ENCODE measurements around the gene MRPL44.

The MRPL44 gene

GRCh38 chr2:223978451-223978850 is 21.2 kb downstream of the MRPL44 start:
- Histone ChIP-seq H3K9me3 (ENCODE audit: insufficient read depth, low read length) (no peaks in the 10 kb centered on the region), H3K27ac (ENCODE audit: low read length) (no peak overlapping the region)

GRCh38 chr2:223979730-223980396 is 22.6 kb downstream of the MRPL44 start:
- Histone ChIP-seq H3K9ac (ENCODE audit: low read length) (no peak overlapping the region), H3K79me2 (ENCODE audit: low read length) (no peaks in the 10 kb centered on the region), H3K4me2 (ENCODE audit: low read length) (no peak overlapping the region), H3K27me3 (ENCODE audit: low read depth, low read length) (no peaks in the 10 kb centered on the region), H4K20me1 (ENCODE audit: insufficient read depth, low read length) (no peaks in the 10 kb centered on the region), H3K36me3 (replicated peaks; ENCODE audit: low read depth, low read length) (no peaks in the 10 kb centered on the region), H3K27ac (ENCODE audit: low read length) (no peak overlapping the region), H3K9me3 (ENCODE audit: insufficient read depth, low read length) (no peaks in the 10 kb centered on the region), H3K4me3 (ENCODE audit: low read length) (no peak overlapping the region), H3K4me1 (ENCODE audit: low read length) (no peaks in the 10 kb centered on the region), H2AFZ (ENCODE audit: low read depth, low read length) (no peak overlapping the region)
- TF ChIP-seq EZH2phosphoT487 (IDR thresholded peaks at IDR 0.05; ENCODE audit: low read depth) = no peak
- TF ChIP-seq CTCF (IDR thresholded peaks at IDR 0.05; ENCODE audit: low read depth, low read length) = no peak

More at GRCh38 chr2:223978451-223978850, 21.2 kb downstream of the MRPL44 start:
- Histone ChIP-seq H3K4me1 (ENCODE audit: low read length) (no peaks in the 10 kb centered on the region), H3K4me3 (ENCODE audit: low read length) (no peak overlapping the region), H3K36me3 (replicated peaks; ENCODE audit: low read depth, low read length) (no peaks in the 10 kb centered on the region), H3K79me2 (ENCODE audit: low read length) (no peaks in the 10 kb centered on the region), H3K9ac (ENCODE audit: low read length) (no peak overlapping the region), H2AFZ (ENCODE audit: low read depth, low read length) (no peak overlapping the region), H3K4me2 (ENCODE audit: low read length) (no peak overlapping the region), H3K27me3 (ENCODE audit: low read depth, low read length) (no peaks in the 10 kb centered on the region), H4K20me1 (ENCODE audit: insufficient read depth, low read length) (no peaks in the 10 kb centered on the region)
- TF ChIP-seq EZH2phosphoT487 (IDR thresholded peaks at IDR 0.05; ENCODE audit: low read depth) (no peak), CTCF (IDR thresholded peaks at IDR 0.05; ENCODE audit: low read depth, low read length) (no peak)

- no peak overlapping the region for H3K4me2 ChIP-seq (ENCODE audit: low read length)
- no peaks in the 10 kb centered on the region for H3K36me3 ChIP-seq (replicated peaks; ENCODE audit: low read depth, low read length)
- no peak for TF ChIP-seq CTCF (IDR thresholded peaks at IDR 0.05; ENCODE audit: low read depth, low read length)
- TF ChIP-seq EZH2phosphoT487 (IDR thresholded peaks at IDR 0.05; ENCODE audit: low read depth) = no peak
- no peaks in the 10 kb centered on the region for H3K27me3 ChIP-seq (ENCODE audit: low read depth, low read length)
- no peaks in the 10 kb centered on the region for H3K79me2 ChIP-seq (ENCODE audit: low read length)
- no peak overlapping the region for H3K27ac ChIP-seq (ENCODE audit: low read length)
- H2AFZ ChIP-seq (ENCODE audit: low read depth, low read length) = no peak overlapping the region
- no peak overlapping the region for H3K9ac ChIP-seq (ENCODE audit: low read length)
- no peaks in the 10 kb centered on the region for H3K9me3 ChIP-seq (ENCODE audit: insufficient read depth, low read length)
- no peaks in the 10 kb centered on the region for H4K20me1 ChIP-seq (ENCODE audit: insufficient read depth, low read length)
- no peaks in the 10 kb centered on the region for H3K4me1 ChIP-seq (ENCODE audit: low read length)
- H3K4me3 ChIP-seq (ENCODE audit: low read length) = no peak overlapping the region
Measured at GRCh38 chr2:223980397-223980735, 23.1 kb downstream of the MRPL44 start.

GRCh38 chr2:223980803-223981202 is 23.5 kb downstream of the MRPL44 start:
- H3K79me2 ChIP-seq (ENCODE audit: low read length) = no peaks in the 10 kb centered on the region
- H3K27ac ChIP-seq (ENCODE audit: low read length) = no peak overlapping the region
- H4K20me1 ChIP-seq (ENCODE audit: insufficient read depth, low read length) = no peaks in the 10 kb centered on the region
- TF ChIP-seq CTCF (IDR thresholded peaks at IDR 0.05; ENCODE audit: low read depth, low read length) = no peak
- no peak for TF ChIP-seq EZH2phosphoT487 (IDR thresholded peaks at IDR 0.05; ENCODE audit: low read depth)
- no peak overlapping the region for H3K9ac ChIP-seq (ENCODE audit: low read length)
- no peaks in the 10 kb centered on the region for H3K36me3 ChIP-seq (replicated peaks; ENCODE audit: low read depth, low read length)
- H3K4me3 ChIP-seq (ENCODE audit: low read length) = no peak overlapping the region
- H3K4me1 ChIP-seq (ENCODE audit: low read length) = no peaks in the 10 kb centered on the region
- no peak overlapping the region for H3K4me2 ChIP-seq (ENCODE audit: low read length)
- H3K9me3 ChIP-seq (ENCODE audit: insufficient read depth, low read length) = no peaks in the 10 kb centered on the region
- no peak overlapping the region for H2AFZ ChIP-seq (ENCODE audit: low read depth, low read length)
- H3K27me3 ChIP-seq (ENCODE audit: low read depth, low read length) = no peaks in the 10 kb centered on the region

Data from OCI-LY3 (cell line).